ENCODE results near the gene BAIAP3. TPM values are rescaled to one million over a fixed set of nuclear protein-coding genes. Genes with fewer than 3 reads are reported as not detected.

Gene BAIAP3
- total and polyA plus RNA-seq, 2 of the 8 experiments (the other 6 are each of a cell fraction or from before 2014, with no cell fraction given): 2.9 to 6.8 TPM

DNA sequence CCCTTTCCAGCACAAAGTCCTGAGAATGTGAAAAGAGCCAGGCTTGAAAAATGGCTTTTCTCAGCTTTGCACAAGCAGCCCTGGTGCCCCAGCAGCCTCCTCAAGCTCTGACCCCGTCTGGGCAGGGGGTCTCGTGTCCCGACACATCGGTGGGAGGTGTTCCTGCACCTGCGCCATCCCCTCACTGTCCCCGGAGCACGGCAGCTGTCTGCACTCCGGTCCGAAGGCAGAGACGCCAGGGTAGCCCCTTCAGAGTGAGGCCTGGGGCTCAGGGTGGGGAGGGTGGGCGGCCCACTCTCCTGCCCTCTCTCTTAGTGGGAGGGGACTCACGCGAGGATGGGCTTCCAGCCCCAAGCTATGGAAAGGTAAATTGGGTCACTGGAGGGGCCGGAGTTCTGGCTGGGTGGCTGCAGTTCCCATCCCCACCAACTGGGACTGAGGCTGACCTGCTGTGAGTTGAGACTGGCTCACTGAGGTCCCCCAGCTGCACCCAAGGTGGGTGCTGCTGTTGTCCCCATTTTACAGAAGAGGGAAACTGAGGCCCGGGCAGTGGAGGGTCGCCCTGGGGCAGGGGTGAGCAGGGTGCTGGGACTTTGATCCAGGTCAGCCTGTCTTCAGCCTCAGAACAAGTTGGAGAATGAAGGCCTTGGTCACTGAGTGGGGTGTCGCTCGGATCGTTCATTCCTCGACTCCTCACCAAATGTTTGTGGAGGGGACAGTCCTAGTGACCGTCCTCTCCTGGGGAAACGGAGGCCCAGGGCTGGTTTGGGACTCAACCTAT is 2.3 kb upstream of the BAIAP3 start:
- Histone ChIP-seq H3K4ac (replicated peaks; ENCODE audit: insufficient read length, low read depth, low read length) (no peak overlapping the region), H2BK120ac (replicated peaks; ENCODE audit: low read depth, low read length) (peak overlapping the region; percentile 2), H3K9me3 (ENCODE audit: insufficient read depth in 2 of 2, low read depth in 1 of 2, low read length in 1 of 2) (peaks cover 5 to 8% of the 10 kb centered on the region in 2 experiments; a peak in 2 of 4 replicates), H3K9ac (replicated peaks in 1 of 4; ENCODE audit: extremely low read depth in 1 of 4, low read depth in 3 of 4, low read length in 3 of 4) (peak overlapping the region in 2 of 4 experiments; percentile 54 to 60; a peak in 2 of 7 replicates), H3K27me3 (replicated peaks in 1 of 4; ENCODE audit: control insufficient read depth in 3 of 4, extremely low read depth in 1 of 4, insufficient read depth in 3 of 4, low read length in 3 of 4) (peaks cover 19 to 44% (median 36%) of the 10 kb centered on the region in 4 experiments), H3K4me2 (ENCODE audit: insufficient read depth in 1 of 2, low read depth in 2 of 2, low read length in 2 of 2) (peak overlapping the region; percentile 72 to 87), H3K79me2 (ENCODE audit: control insufficient read depth in 1 of 2, insufficient read depth in 2 of 2, low read length in 2 of 2) (no peaks in the 10 kb centered on the region), H3K4me1 (replicated peaks in 1 of 4; ENCODE audit: control insufficient read depth in 3 of 4, insufficient read depth in 4 of 4, low read length in 3 of 4) (peaks cover 0 to 15% (median 13%) of the 10 kb centered on the region in 4 experiments; a peak in 4 of 7 replicates), H2AFZ (ENCODE audit: low read length) (no peak overlapping the region), H3K36me3 (ENCODE audit: control insufficient read depth in 2 of 4, insufficient read depth in 4 of 4, low read length in 3 of 4) (no peaks in the 10 kb centered on the region), H3K23me2 (ENCODE audit: low read depth, low read length) (peaks cover 13% of the 10 kb centered on the region; the same call in 1 of the 2 replicates), H2AK5ac (ENCODE audit: low read depth, low read length) (peak overlapping the region; percentile 78), H2BK5ac (ENCODE audit: low read depth, low read length) (peak overlapping the region; percentile 83), H4K5ac (ENCODE audit: insufficient read length, low read depth, low read length) (no peak overlapping the region), H3K4me3 (ENCODE audit: extremely low read depth in 1 of 4, insufficient read depth in 2 of 4, low read depth in 3 of 4, low read length in 4 of 4) (peak overlapping the region in 3 of 4 experiments; percentile 19 to 58 (median 45); a peak in 5 of 8 replicates), H3K79me1 (ENCODE audit: low read depth, low read length) (no peaks in the 10 kb centered on the region), H3K27ac (ENCODE audit: low read depth, low read length) (peak overlapping the region; percentile 60), H2BK15ac (ENCODE audit: low read length) (no peak overlapping the region), H3K56ac (replicated peaks; ENCODE audit: insufficient read length, low read depth, low read length) (no peak overlapping the region), H3K23ac (ENCODE audit: insufficient read length) (no peak overlapping the region), H4K8ac (ENCODE audit: extremely low read depth, insufficient read depth, low read length) (peak overlapping the region; percentile 81; the same call in 1 of the 2 replicates), H3K18ac (ENCODE audit: extremely low read depth, low read length) (no peak overlapping the region; the same call in 1 of the 2 replicates), H2BK12ac (ENCODE audit: low read depth, low read length) (peak overlapping the region; percentile 99), H3K14ac (ENCODE audit: insufficient read length) (no peak overlapping the region), H2BK20ac (ENCODE audit: low read length) (peak overlapping the region; percentile 72; the same call in 1 of the 2 replicates), H4K20me1 (replicated peaks in 1 of 2; ENCODE audit: control insufficient read depth in 1 of 2, insufficient read depth in 2 of 2, low read length in 2 of 2) (peaks cover 7 to 12% of the 10 kb centered on the region in 2 experiments), H4K91ac (replicated peaks; ENCODE audit: insufficient read length, low read length) (peak overlapping the region; percentile 79)
- ChIA-PET CTCF (ENCODE audit: partially characterized antibody) (interaction anchor here (0.6 to 4.5 kb wide), 16 partner anchors 13 to 829 kb away, joined by 3 to 52 read pairs (median 4); partner anchors contain the start of gene UNKL), POLR2A (ENCODE audit: partially characterized antibody) (interaction anchor here (0.9 to 3.2 kb wide), 11 partner anchors 11 to 609 kb away, joined by 3 to 29 read pairs (median 5); partner anchors contain the start of gene UBE2I)
- 75% methylated on average over 18 of the region's 22 CpGs; no CpG with 5 or more reads in 1 of the 2 experiments for whole genome bisulfite sequencing, 2 experiments (ENCODE audit: extremely low coverage in 1 of 2, insufficient coverage in 1 of 2, insufficient read length in 1 of 2, insufficient replicate concordance in 2 of 2, low coverage in 1 of 2, low lambda C conversion rate in 2 of 2, missing lambda C conversion rate in 1 of 2)
- DNase-seq (ENCODE audit: low read depth in 1 of 2, low spot score in 2 of 2) (no peak), FAIRE-seq (no peak)
- TF ChIP-seq, protein P1, sequence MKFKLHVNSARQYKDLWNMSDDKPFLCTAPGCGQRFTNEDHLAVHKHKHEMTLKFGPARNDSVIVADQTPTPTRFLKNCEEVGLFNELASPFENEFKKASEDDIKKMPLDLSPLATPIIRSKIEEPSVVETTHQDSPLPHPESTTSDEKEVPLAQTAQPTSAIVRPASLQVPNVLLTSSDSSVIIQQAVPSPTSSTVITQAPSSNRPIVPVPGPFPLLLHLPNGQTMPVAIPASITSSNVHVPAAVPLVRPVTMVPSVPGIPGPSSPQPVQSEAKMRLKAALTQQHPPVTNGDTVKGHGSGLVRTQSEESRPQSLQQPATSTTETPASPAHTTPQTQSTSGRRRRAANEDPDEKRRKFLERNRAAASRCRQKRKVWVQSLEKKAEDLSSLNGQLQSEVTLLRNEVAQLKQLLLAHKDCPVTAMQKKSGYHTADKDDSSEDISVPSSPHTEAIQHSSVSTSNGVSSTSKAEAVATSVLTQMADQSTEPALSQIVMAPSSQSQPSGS (IDR thresholded peaks at IDR 0.05; ENCODE audit: low read length): no peak
- no peak for TF ChIP-seq KDM4A (IDR thresholded peaks at IDR 0.05; ENCODE audit: low read depth, low read length, severe bottlenecking)
- TF ChIP-seq, protein P2, sequence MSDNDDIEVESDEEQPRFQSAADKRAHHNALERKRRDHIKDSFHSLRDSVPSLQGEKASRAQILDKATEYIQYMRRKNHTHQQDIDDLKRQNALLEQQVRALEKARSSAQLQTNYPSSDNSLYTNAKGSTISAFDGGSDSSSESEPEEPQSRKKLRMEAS (IDR thresholded peaks at IDR 0.05): no peak
- TF ChIP-seq POLR2AphosphoS5 (IDR thresholded peaks at IDR 0.05; ENCODE audit: low read depth, low read length): no peak
- no peak for TF ChIP-seq SAP30 (IDR thresholded peaks at IDR 0.05; ENCODE audit: insufficient read depth, insufficient replicate concordance, low read length)
- TF ChIP-seq CHD1 (IDR thresholded peaks at IDR 0.05; ENCODE audit: low read depth, low read length): no peak
- TF ChIP-seq GTF2F1 (IDR thresholded peaks at IDR 0.05; ENCODE audit: borderline replicate concordance, low read depth, low read length): no peak
- TF ChIP-seq NANOG (IDR thresholded peaks at IDR 0.05; ENCODE audit: insufficient read depth, low read depth, low read length, poor library complexity, severe bottlenecking): no peak
